Brain microvascular endothelial cell (primary cell): ENCODE measurements around the gene SPECC1.
"Not testable (repeated sequence)": the region's sequence is repeated elsewhere in the genome, so short reads cannot be mapped to it uniquely, and the experiment has no call there.

Source experiments
- DNase-seq: peaks from one replicate; pipeline ENCODE4 v3.0.0-alpha.2; 2020
- H3K27ac ChIP-seq: fragments of 250-450 bp; sonication (Bioruptor Pico); 2 replicates; pipeline ENCODE4 v1.5.1; 2020; ENCODE audit warnings: mild to moderate bottlenecking, moderate library complexity
- H3K27me3 ChIP-seq: fragments of 250-450 bp; sonication (Bioruptor Pico); replicated peaks from 2 replicates; pipeline ENCODE4 v1.5.1; 2020; ENCODE audit warnings: mild to moderate bottlenecking
- H3K36me3 ChIP-seq: fragments of 250-450 bp; sonication (Bioruptor Pico); replicated peaks from 2 replicates; pipeline ENCODE4 v1.5.1; 2020; ENCODE audit warnings: mild to moderate bottlenecking
- H3K4me3 ChIP-seq: 2 replicates; pipeline ENCODE4 v1.5.1; 2011; ENCODE audit warnings: low read depth, mild to moderate bottlenecking, control low read depth, low read length, moderate library complexity
- CTCF ChIP-seq: IDR thresholded peaks from 2 replicates; pipeline ENCODE4 v1.5.1; 2011; ENCODE audit warnings: low read depth, mild to moderate bottlenecking, moderate library complexity, low read length, control low read depth, inconsistent platforms; ENCODE audit errors: missing control alignments
- in situ Hi-C: cut with HindIII; loops from 2 replicates; pipeline ENCODE4 v1.10.0; 2017; ENCODE audit warnings: low sequenced_read_pairs, low pct_ligation_motif_present

SPECC1 gene

GRCh38 chr17:20223808-20224328 is 214.7 kb downstream of the SPECC1 start:
- H3K27ac ChIP-seq: no peak overlapping the region
- H3K27me3 ChIP-seq: no peaks in the 10 kb centered on the region
- H3K4me3 ChIP-seq: no peak overlapping the region
- in situ Hi-C loops: no loop called here
- TF ChIP-seq CTCF: peak; percentile 8
- H3K36me3 ChIP-seq: no peaks in the 10 kb centered on the region
- DNase-seq: no peak

- no peak for TF ChIP-seq CTCF
- in situ Hi-C loops: no loop called here
- H3K27me3 ChIP-seq: no peaks in the 10 kb centered on the region
- no peak overlapping the region for H3K4me3 ChIP-seq
- no peak for DNase-seq
- no peaks in the 10 kb centered on the region for H3K36me3 ChIP-seq
- no peak overlapping the region for H3K27ac ChIP-seq
Measured at GRCh38 chr17:20224379-20224778, 215.2 kb downstream of the SPECC1 start.

- Histone ChIP-seq H3K27ac (no peak overlapping the region), H3K4me3 (no peak overlapping the region), H3K27me3 (no peaks in the 10 kb centered on the region), H3K36me3 (no peaks in the 10 kb centered on the region)
- in situ Hi-C loops: no loop called here
- TF ChIP-seq CTCF: peak; percentile 35
- no peak for DNase-seq
Measured at GRCh38 chr17:20225162-20226115, 216.3 kb downstream of the SPECC1 start.

GRCh38 chr17:20226814-20227482 is 217.8 kb downstream of the SPECC1 start:
- Histone ChIP-seq H3K36me3 (no peaks in the 10 kb centered on the region), H3K27ac (no peak overlapping the region), H3K27me3 (no peaks in the 10 kb centered on the region), H3K4me3 (no peak overlapping the region)
- in situ Hi-C loops: no loop called here
- TF ChIP-seq CTCF: peak; percentile 96
- DNase-seq: peak; percentile 73

GRCh38 chr17:20227720-20228370 is 218.7 kb downstream of the SPECC1 start:
- H3K4me3 ChIP-seq, in situ Hi-C loops, H3K27ac ChIP-seq, H3K27me3 ChIP-seq, H3K36me3 ChIP-seq, DNase-seq: not testable (repeated sequence)

GRCh38 chr17:20228410-20228809 is 219.3 kb downstream of the SPECC1 start:
- H3K27ac ChIP-seq: no peak overlapping the region
- TF ChIP-seq CTCF: no peak
- no peak overlapping the region for H3K4me3 ChIP-seq
- no peaks in the 10 kb centered on the region for H3K27me3 ChIP-seq
- no peaks in the 10 kb centered on the region for H3K36me3 ChIP-seq
- in situ Hi-C loops: no loop called here
- DNase-seq: no peak
